CD4-positive, alpha-beta T cell treated with Interleukin-1 beta for 1 hour (primary cell): ENCODE results near the gene SLC28A1.

Experiments
- DNase-seq, 2 donors: peaks; one replicate each; pipeline ENCODE4 v3.0.0-alpha.2; 2020 to 2022

The SLC28A1 gene

GRCh38 chr15:84946772-84947489, 62.5 kb downstream of the SLC28A1 start:
- DNase-seq: no peak

GRCh38 chr15:84947947-84948830, 63.7 kb downstream of the SLC28A1 start:
- DNase-seq: no peak

- DNase-seq: no peak
Observed at GRCh38 chr15:84949043-84949442, 64.6 kb downstream of the SLC28A1 start.

- DNase-seq: no peak
Observed at GRCh38 chr15:84949845-84950569, 65.5 kb downstream of the SLC28A1 start.

- DNase-seq: no peak
Observed at GRCh38 chr15:84950570-84951111, 66.2 kb downstream of the SLC28A1 start.

- no peak for DNase-seq
Observed at GRCh38 chr15:84951736-84952135, 67.3 kb downstream of the SLC28A1 start.

GRCh38 chr15:84953136-84953535, 68.7 kb downstream of the SLC28A1 start:
- no peak for DNase-seq

- DNase-seq: no peak
Observed at GRCh38 chr15:84953726-84954125, 69.3 kb downstream of the SLC28A1 start.

GRCh38 chr15:84955089-84955848, 70.8 kb downstream of the SLC28A1 start:
- DNase-seq: peak; percentile 46

GRCh38 chr15:84956199-84956598, 71.7 kb downstream of the SLC28A1 start:
- no peak for DNase-seq

- DNase-seq: no peak
Observed at GRCh38 chr15:84960391-84961113, 76.1 kb downstream of the SLC28A1 start.

- DNase-seq: no peak
Observed at GRCh38 chr15:84961114-84961452, 76.6 kb downstream of the SLC28A1 start.

- no peak for DNase-seq
Observed at GRCh38 chr15:84961707-84962106, 77.2 kb downstream of the SLC28A1 start.

GRCh38 chr15:84962955-84963354, 78.5 kb downstream of the SLC28A1 start:
- DNase-seq: no peak

- no peak for DNase-seq
Observed at GRCh38 chr15:84967380-84967779, 82.9 kb downstream of the SLC28A1 start.

- no peak for DNase-seq
Observed at GRCh38 chr15:84968301-84968700, 83.8 kb downstream of the SLC28A1 start.

- DNase-seq: no peak
Observed at GRCh38 chr15:84969257-84969656, 84.8 kb downstream of the SLC28A1 start.

- no peak for DNase-seq
Observed at GRCh38 chr15:84970843-84971242, 86.4 kb downstream of the SLC28A1 start.

GRCh38 chr15:84973492-84974460, 89.3 kb downstream of the SLC28A1 start:
- DNase-seq: no peak

GRCh38 chr15:84975871-84976351, 91.4 kb downstream of the SLC28A1 start:
- DNase-seq: no peak
